SU-DHL-6 (cell line): ENCODE data around the gene BRD9.

ENCODE experiments used
- H2AFZ ChIP-seq: fragments of 200-600 bp; sonication (generic); 2 replicates; pipeline ENCODE4 v1.6.1; 2014; ENCODE audit warnings: low read depth, mild to moderate bottlenecking, moderate library complexity, mixed read lengths, antibody characterized with exemption, low read length; ENCODE audit not compliant: severe bottlenecking
- H3F3A ChIP-seq: fragments of 200-600 bp; shearing (Covaris generic); 2 replicates; pipeline ENCODE4 v1.6.0; 2016; ENCODE audit warnings: antibody characterized with exemption, mild to moderate bottlenecking; ENCODE audit not compliant: insufficient read depth
- H3K27ac ChIP-seq: fragments of 200-600 bp; sonication (generic); 2 replicates; pipeline ENCODE4 v1.5.1; 2016; ENCODE audit warnings: low read depth, mild to moderate bottlenecking, low read length, moderate library complexity, mixed read lengths
- H3K27me3 ChIP-seq: fragments of 200-600 bp; sonication (generic), shearing (Covaris generic); 2 replicates; pipeline ENCODE4 v1.6.0; 2014; ENCODE audit warnings: mild to moderate bottlenecking, low read length
- H3K36me3 ChIP-seq: fragments of 200-600 bp; sonication (generic); 2 replicates; pipeline ENCODE4 v1.6.1; 2014; ENCODE audit warnings: mild to moderate bottlenecking, low read length, mixed read lengths
- H3K4me2 ChIP-seq: fragments of 300-600, 200-600 bp; shearing (Covaris generic), sonication (generic); 2 replicates; pipeline ENCODE4 v1.6.0; 2014; ENCODE audit warnings: low read length, low read depth, mild to moderate bottlenecking; ENCODE audit not compliant: poor library complexity, severe bottlenecking
- H3K4me3 ChIP-seq: fragments of 200-600 bp; sonication (generic); 2 replicates; pipeline ENCODE4 v1.5.1; 2014; ENCODE audit warnings: antibody characterized with exemption, low read length, mild to moderate bottlenecking, mixed read lengths; ENCODE audit not compliant: insufficient read depth, poor library complexity, severe bottlenecking
- H3K79me2 ChIP-seq: fragments of 200-600 bp; sonication (generic); 2 replicates; pipeline ENCODE4 v1.6.1; 2014; ENCODE audit warnings: mild to moderate bottlenecking, low read length, moderate library complexity; ENCODE audit not compliant: insufficient read depth
- H3K9ac ChIP-seq: fragments of 200-600 bp; sonication (generic); 2 replicates; pipeline ENCODE4 v1.7.0; 2014; ENCODE audit warnings: mild to moderate bottlenecking, low read length
- H3K9me2 ChIP-seq: fragments of 200-600 bp; sonication (generic); replicated peaks from 2 replicates; pipeline ENCODE4 v1.6.1; 2014; ENCODE audit warnings: low read length; ENCODE audit not compliant: insufficient read depth
- H3K9me3 ChIP-seq: fragments of 200-600 bp; sonication (generic); 2 replicates; pipeline ENCODE4 v1.6.1; 2014; ENCODE audit warnings: low read length, mixed read lengths; ENCODE audit not compliant: insufficient read depth
- H4K20me1 ChIP-seq: fragments of 200-600 bp; sonication (generic); 2 replicates; pipeline ENCODE4 v1.6.1; 2014; ENCODE audit warnings: low read depth, mild to moderate bottlenecking, antibody characterized with exemption, low read length, moderate library complexity, mixed read lengths
- CTCF ChIP-seq: fragments of 200-600 bp; sonication (generic); IDR thresholded peaks from one replicate; pipeline ENCODE4 v1.5.1; 2017; ENCODE audit warnings: antibody characterized with exemption, mild to moderate bottlenecking, low read length, moderate library complexity; ENCODE audit not compliant: insufficient read depth, poor library complexity, severe bottlenecking
- EZH2phosphoT487 ChIP-seq: fragments of 200-600 bp; sonication (generic), shearing (Covaris generic); conservative IDR thresholded peaks from 2 replicates; pipeline ENCODE4 v1.6.1; 2018; ENCODE audit warnings: mild to moderate bottlenecking, antibody characterized with exemption, low read length, moderate library complexity, mixed read lengths

The BRD9 gene

GRCh38 chr5:905139-905642, 12.6 kb upstream of the BRD9 start:
- H3K36me3 ChIP-seq: peaks cover 12% of the 10 kb centered on the region; the same call in 1 of the 2 replicates
- H3K9me3 ChIP-seq: no peaks in the 10 kb centered on the region
- TF ChIP-seq EZH2phosphoT487 (no peak), CTCF (no peak)
- no peaks in the 10 kb centered on the region for H4K20me1 ChIP-seq
- no peaks in the 10 kb centered on the region for H3K79me2 ChIP-seq
- H3K27ac ChIP-seq: no peak overlapping the region
- no peaks in the 10 kb centered on the region for H3K27me3 ChIP-seq
- H2AFZ ChIP-seq: no peak overlapping the region
- H3K9ac ChIP-seq: no peak overlapping the region
- H3K9me2 ChIP-seq: no peaks in the 10 kb centered on the region
- no peak overlapping the region for H3K4me2 ChIP-seq
- no peak overlapping the region for H3K4me3 ChIP-seq
- H3F3A ChIP-seq: no peaks in the 10 kb centered on the region

GRCh38 chr5:903756-904096, 11.1 kb upstream of the BRD9 start:
- Histone ChIP-seq H3F3A (no peaks in the 10 kb centered on the region), H3K36me3 (peaks cover 14% of the 10 kb centered on the region; the same call in 1 of the 2 replicates)

GRCh38 chr5:902129-902916, 9.7 kb upstream of the BRD9 start:
- H4K20me1 ChIP-seq: no peaks in the 10 kb centered on the region
- H3K27me3 ChIP-seq: no peaks in the 10 kb centered on the region
- TF ChIP-seq CTCF (no peak), EZH2phosphoT487 (no peak)
- no peaks in the 10 kb centered on the region for H3K9me3 ChIP-seq
- H3K9me2 ChIP-seq: no peaks in the 10 kb centered on the region
- no peak overlapping the region for H3K9ac ChIP-seq
- H3K36me3 ChIP-seq: peaks cover 14% of the 10 kb centered on the region; the same call in 1 of the 2 replicates
- H3K4me2 ChIP-seq: no peak overlapping the region
- H3K79me2 ChIP-seq: no peaks in the 10 kb centered on the region
- no peak overlapping the region for H3K27ac ChIP-seq
- H3K4me3 ChIP-seq: no peak overlapping the region
- H3F3A ChIP-seq: no peaks in the 10 kb centered on the region
- H2AFZ ChIP-seq: no peak overlapping the region

More at GRCh38 chr5:903756-904096, 11.1 kb upstream of the BRD9 start:
- TF ChIP-seq CTCF (no peak), EZH2phosphoT487 (no peak)
- Histone ChIP-seq H3K9me2 (no peaks in the 10 kb centered on the region), H2AFZ (no peak overlapping the region), H3K27ac (no peak overlapping the region), H3K4me3 (no peak overlapping the region), H3K4me2 (no peak overlapping the region), H4K20me1 (no peaks in the 10 kb centered on the region), H3K9me3 (no peaks in the 10 kb centered on the region), H3K9ac (no peak overlapping the region), H3K79me2 (no peaks in the 10 kb centered on the region), H3K27me3 (no peaks in the 10 kb centered on the region)
